Trophoblast cell (in vitro differentiated cells and primary cell): ENCODE measurements around the gene CAMSAP3.
"Not testable (repeated sequence)": the region's sequence is repeated elsewhere in the genome, so short reads cannot be mapped to it uniquely, and the experiment has no call there.

Source experiments
- DNase-seq, 2 donors: peaks; one replicate each; pipeline ENCODE4 v3.0.0-alpha.2; 2016
- H2AFZ ChIP-seq: 2 replicates; pipeline ENCODE4 v1.6.1; 2013; ENCODE audit warnings: low read length, moderate library complexity, mild to moderate bottlenecking; ENCODE audit not compliant: insufficient read depth, poor library complexity
- H2AK5ac ChIP-seq: 2 replicates; pipeline ENCODE4 v1.6.1; 2013; ENCODE audit warnings: mild to moderate bottlenecking, low read length
- H2BK120ac ChIP-seq: 2 replicates; pipeline ENCODE4 v1.6.1; 2013; ENCODE audit warnings: low read length, mild to moderate bottlenecking, moderate library complexity; ENCODE audit not compliant: insufficient read depth, poor library complexity
- H2BK12ac ChIP-seq: 2 replicates; pipeline ENCODE4 v1.6.1; 2013; ENCODE audit warnings: mild to moderate bottlenecking, low read length, moderate library complexity
- H2BK5ac ChIP-seq: 2 replicates; pipeline ENCODE4 v1.6.1; 2013; ENCODE audit warnings: low read length, low read depth, moderate library complexity, mild to moderate bottlenecking; ENCODE audit not compliant: poor library complexity
- H3K14ac ChIP-seq: 2 replicates; pipeline ENCODE4 v1.6.1; 2013; ENCODE audit warnings: mild to moderate bottlenecking, low read length
- H3K18ac ChIP-seq: 2 replicates; pipeline ENCODE4 v1.6.1; 2013; ENCODE audit warnings: mild to moderate bottlenecking, low read length
- H3K23ac ChIP-seq: 2 replicates; pipeline ENCODE4 v1.6.1; 2013; ENCODE audit warnings: low read length
- H3K27ac ChIP-seq: 2 replicates; pipeline ENCODE4 v1.5.1; 2013; ENCODE audit warnings: low read depth, mild to moderate bottlenecking, inconsistent platforms, low read length, moderate library complexity
- H3K27me3 ChIP-seq: 2 replicates; pipeline ENCODE4 v1.6.1; 2013; ENCODE audit warnings: inconsistent platforms, mild to moderate bottlenecking, low read length, moderate library complexity; ENCODE audit not compliant: insufficient read depth
- H3K36me3 ChIP-seq, 2 experiments: 1 replicate in 1 of 2; 2 replicates in 1 of 2; pipeline ENCODE4 v1.6.1; 2013; ENCODE audit warnings: low read length in 2 of 2, mild to moderate bottlenecking in 2 of 2, moderate library complexity in 1 of 2; ENCODE audit not compliant: insufficient read depth in 2 of 2, control insufficient read depth in 1 of 2
- H3K4ac ChIP-seq: 2 replicates; pipeline ENCODE4 v1.6.1; 2013; ENCODE audit warnings: low read depth, mild to moderate bottlenecking, low read length, moderate library complexity
- H3K4me1 ChIP-seq, 2 experiments: 1 replicate in 1 of 2; 2 replicates in 1 of 2; pipeline ENCODE4 v1.6.1; 2013; ENCODE audit warnings: low read length in 2 of 2, mild to moderate bottlenecking in 2 of 2, moderate library complexity in 1 of 2; ENCODE audit not compliant: insufficient read depth in 2 of 2, control insufficient read depth in 1 of 2
- H3K4me2 ChIP-seq: 2 replicates; pipeline ENCODE4 v1.6.1; 2013; ENCODE audit warnings: inconsistent platforms, mild to moderate bottlenecking, low read length, moderate library complexity
- H3K4me3 ChIP-seq: 2 replicates; pipeline ENCODE4 v1.5.1; 2013; ENCODE audit warnings: mild to moderate bottlenecking, low read depth, low read length, inconsistent platforms
- H3K79me1 ChIP-seq: one replicate; pipeline ENCODE4 v1.6.1; 2013; ENCODE audit warnings: low read length
- H3K79me2 ChIP-seq: 2 replicates; pipeline ENCODE4 v1.6.1; 2013; ENCODE audit warnings: low read length, mild to moderate bottlenecking; ENCODE audit not compliant: control insufficient read depth, insufficient read depth, poor library complexity
- H3K9ac ChIP-seq: 2 replicates; pipeline ENCODE4 v1.6.1; 2013; ENCODE audit warnings: mild to moderate bottlenecking, low read length
- H3K9me3 ChIP-seq: 2 replicates; pipeline ENCODE4 v1.6.1; 2013; ENCODE audit warnings: low read depth, mild to moderate bottlenecking, control low read depth, inconsistent platforms, low read length; ENCODE audit not compliant: insufficient read depth
- H4K12ac ChIP-seq: 2 replicates; pipeline ENCODE4 v1.6.1; 2013; ENCODE audit warnings: low read depth, mild to moderate bottlenecking, low read length, moderate library complexity
- H4K8ac ChIP-seq: 2 replicates; pipeline ENCODE4 v1.6.1; 2013; ENCODE audit warnings: low read depth, mild to moderate bottlenecking, low read length, moderate library complexity
- H4K91ac ChIP-seq: one replicate; pipeline ENCODE4 v1.6.1; 2013; ENCODE audit warnings: low read depth, mild to moderate bottlenecking, low read length, moderate library complexity
- WGBS: extraction: QIAGEN DNeasy Blood & Tissue Kit; methylation state at CpG from one replicate; pipeline ENCODE4 v1.1.7; 2013; ENCODE audit warnings: missing lambda C conversion rate; ENCODE audit not compliant: insufficient read length, insufficient coverage; ENCODE audit errors: extremely low coverage; 5-methylcytosine and 5-hydroxymethylcytosine counted together

CAMSAP3 gene

GRCh38 chr19:7643629-7644549 is 48.2 kb downstream of the CAMSAP3 start:
- H4K12ac ChIP-seq, H3K14ac ChIP-seq, H3K79me1 ChIP-seq, H2BK120ac ChIP-seq, H3K9ac ChIP-seq, H3K27ac ChIP-seq, H3K79me2 ChIP-seq, H4K91ac ChIP-seq, H3K23ac ChIP-seq, H4K8ac ChIP-seq, H3K9me3 ChIP-seq, H2BK12ac ChIP-seq, H3K18ac ChIP-seq, H2AFZ ChIP-seq, H3K27me3 ChIP-seq, H3K4me2 ChIP-seq, H3K4ac ChIP-seq, H2AK5ac ChIP-seq, H2BK5ac ChIP-seq, H3K4me3 ChIP-seq, H3K4me1 ChIP-seq: not testable (repeated sequence)
- DNase-seq: peak; percentile 33 to 45
- no CpG with 5 or more reads among the region's 10 CpGs for WGBS
- H3K36me3 ChIP-seq: peaks cover 38 to 44% of the 10 kb centered on the region in 2 experiments

GRCh38 chr19:7644550-7644877 is 48.9 kb downstream of the CAMSAP3 start:
- peaks cover 6% of the 10 kb centered on the region for H3K9me3 ChIP-seq
- no peak overlapping the region for H3K23ac ChIP-seq
- H2BK120ac ChIP-seq: no peak overlapping the region
- no peaks in the 10 kb centered on the region for H3K27me3 ChIP-seq
- no CpG with 5 or more reads among the region's 20 CpGs for WGBS
- H3K36me3 ChIP-seq: peaks cover 38 to 41% of the 10 kb centered on the region in 2 experiments
- H3K4me2 ChIP-seq: no peak overlapping the region
- no peaks in the 10 kb centered on the region for H3K79me1 ChIP-seq
- H2AK5ac ChIP-seq: no peak overlapping the region
- H3K9ac ChIP-seq: no peak overlapping the region
- no peak overlapping the region for H4K12ac ChIP-seq
- H4K8ac ChIP-seq: no peak overlapping the region
- no peak overlapping the region for H4K91ac ChIP-seq
- no peak overlapping the region for H3K4ac ChIP-seq
- DNase-seq: no peak
- no peak overlapping the region for H2AFZ ChIP-seq
- no peak overlapping the region for H3K18ac ChIP-seq
- H2BK5ac ChIP-seq: no peak overlapping the region
- H3K4me3 ChIP-seq: no peak overlapping the region
- H3K79me2 ChIP-seq: no peaks in the 10 kb centered on the region
- no peak overlapping the region for H2BK12ac ChIP-seq
- no peaks in the 10 kb centered on the region for H3K4me1 ChIP-seq
- H3K27ac ChIP-seq: no peak overlapping the region
- no peak overlapping the region for H3K14ac ChIP-seq

- no CpG with 5 or more reads among the region's 14 CpGs for WGBS
- no peaks in the 10 kb centered on the region for H3K79me2 ChIP-seq
- no peak overlapping the region for H4K8ac ChIP-seq
- no peak overlapping the region for H3K23ac ChIP-seq
- no peak overlapping the region for H2BK5ac ChIP-seq
- H3K9ac ChIP-seq: no peak overlapping the region
- no peak overlapping the region for H3K27ac ChIP-seq
- H2BK12ac ChIP-seq: no peak overlapping the region
- peaks cover 5% of the 10 kb centered on the region for H3K9me3 ChIP-seq
- H3K4ac ChIP-seq: no peak overlapping the region
- H3K4me2 ChIP-seq: no peak overlapping the region
- peaks cover 35 to 40% of the 10 kb centered on the region in 2 experiments for H3K36me3 ChIP-seq
- H3K4me3 ChIP-seq: no peak overlapping the region
- no peak overlapping the region for H3K18ac ChIP-seq
- no peak for DNase-seq
- no peak overlapping the region for H4K91ac ChIP-seq
- no peak overlapping the region for H2AK5ac ChIP-seq
- H4K12ac ChIP-seq: no peak overlapping the region
- no peak overlapping the region for H3K14ac ChIP-seq
- H2AFZ ChIP-seq: no peak overlapping the region
- H3K27me3 ChIP-seq: no peaks in the 10 kb centered on the region
- no peaks in the 10 kb centered on the region for H3K4me1 ChIP-seq
- H3K79me1 ChIP-seq: no peaks in the 10 kb centered on the region
- H2BK120ac ChIP-seq: no peak overlapping the region
Observed at GRCh38 chr19:7645163-7645562, 49.5 kb downstream of the CAMSAP3 start.

GRCh38 chr19:7645656-7646425 is 50.2 kb downstream of the CAMSAP3 start:
- no peak overlapping the region for H3K27ac ChIP-seq
- no peaks in the 10 kb centered on the region for H3K79me2 ChIP-seq
- no peaks in the 10 kb centered on the region for H3K79me1 ChIP-seq
- H2BK5ac ChIP-seq: no peak overlapping the region
- DNase-seq: no peak
- no peak overlapping the region for H2AK5ac ChIP-seq
- H3K27me3 ChIP-seq: no peaks in the 10 kb centered on the region
- no peak overlapping the region for H4K12ac ChIP-seq
- H3K36me3 ChIP-seq: peaks cover 33 to 38% of the 10 kb centered on the region in 2 experiments
- H3K4me1 ChIP-seq: no peaks in the 10 kb centered on the region
- WGBS: no CpG with 5 or more reads among the region's 20 CpGs
- no peak overlapping the region for H3K23ac ChIP-seq
- no peak overlapping the region for H3K9ac ChIP-seq
- H4K91ac ChIP-seq: no peak overlapping the region
- H2BK120ac ChIP-seq: no peak overlapping the region
- H2BK12ac ChIP-seq: no peak overlapping the region
- H3K4me2 ChIP-seq: no peak overlapping the region
- H4K8ac ChIP-seq: no peak overlapping the region
- H3K4me3 ChIP-seq: peak overlapping the region; percentile 6
- H2AFZ ChIP-seq: no peak overlapping the region
- H3K14ac ChIP-seq: no peak overlapping the region
- H3K4ac ChIP-seq: no peak overlapping the region
- H3K9me3 ChIP-seq: peaks cover 2% of the 10 kb centered on the region
- no peak overlapping the region for H3K18ac ChIP-seq
